Adrenal gland (tissue), 5 donors: Measurements from ENCODE around the gene STOML1.

Experiments used
- POLR2A ChIP-seq, 2 donors: fragments of 450-650 bp; IDR thresholded peaks; one replicate each; pipeline ENCODE4 v1.6.1; 2017; ENCODE audit warnings: antibody characterized with exemption in 2 of 2, mild to moderate bottlenecking in 2 of 2, moderate library complexity in 1 of 2
- TF ChIP-seq, protein P1 (sequence below), 6 experiments: fragments of 450-650 bp in 4 of 6; fragments of 200-600 bp in 2 of 6; sonication (generic) in 1 of 6; IDR thresholded peaks; 1 replicate in 5 of 6; 2 replicates in 1 of 6; pipeline versions ENCODE4 v1.5.1 to v1.8.0; 2016 to 2021; ENCODE audit warnings: antibody characterized with exemption in 6 of 6, mild to moderate bottlenecking in 2 of 6, moderate library complexity in 1 of 6
- donor health status: DM: no; HTN: no; CAD: no.

DNA sequence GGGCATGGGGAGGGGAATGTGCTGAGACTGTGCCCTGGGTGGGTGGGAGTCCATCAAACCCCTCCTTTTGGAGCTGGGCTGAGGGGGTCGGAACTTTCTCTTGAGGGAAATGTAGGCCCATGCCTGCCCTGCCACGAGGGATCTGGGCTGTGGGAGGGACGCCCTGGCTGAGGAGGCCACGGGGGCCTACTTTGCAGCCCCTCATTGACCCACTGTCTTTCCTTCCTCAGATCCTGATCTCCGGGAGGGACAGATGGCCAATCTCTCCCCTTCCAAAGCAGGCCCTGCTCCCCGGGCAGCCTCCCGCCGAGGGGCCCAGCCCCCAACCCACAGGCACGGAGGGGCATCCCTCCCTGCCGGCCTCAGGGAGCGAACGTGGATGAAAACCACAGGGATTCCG, 40.5 kb downstream of the STOML1 start:
- TF ChIP-seq, protein P1, sequence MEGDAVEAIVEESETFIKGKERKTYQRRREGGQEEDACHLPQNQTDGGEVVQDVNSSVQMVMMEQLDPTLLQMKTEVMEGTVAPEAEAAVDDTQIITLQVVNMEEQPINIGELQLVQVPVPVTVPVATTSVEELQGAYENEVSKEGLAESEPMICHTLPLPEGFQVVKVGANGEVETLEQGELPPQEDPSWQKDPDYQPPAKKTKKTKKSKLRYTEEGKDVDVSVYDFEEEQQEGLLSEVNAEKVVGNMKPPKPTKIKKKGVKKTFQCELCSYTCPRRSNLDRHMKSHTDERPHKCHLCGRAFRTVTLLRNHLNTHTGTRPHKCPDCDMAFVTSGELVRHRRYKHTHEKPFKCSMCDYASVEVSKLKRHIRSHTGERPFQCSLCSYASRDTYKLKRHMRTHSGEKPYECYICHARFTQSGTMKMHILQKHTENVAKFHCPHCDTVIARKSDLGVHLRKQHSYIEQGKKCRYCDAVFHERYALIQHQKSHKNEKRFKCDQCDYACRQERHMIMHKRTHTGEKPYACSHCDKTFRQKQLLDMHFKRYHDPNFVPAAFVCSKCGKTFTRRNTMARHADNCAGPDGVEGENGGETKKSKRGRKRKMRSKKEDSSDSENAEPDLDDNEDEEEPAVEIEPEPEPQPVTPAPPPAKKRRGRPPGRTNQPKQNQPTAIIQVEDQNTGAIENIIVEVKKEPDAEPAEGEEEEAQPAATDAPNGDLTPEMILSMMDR (IDR thresholded peaks at IDR 0.05), result no peak
- TF ChIP-seq POLR2A (IDR thresholded peaks at IDR 0.05), result no peak
